GM21423 (cell line): ENCODE data around the gene JAZF1.
A peak's percentile ranks its signal among the peaks of the same experiment; 100 is the strongest.

Source experiments
- ATAC-seq: cut with Tn5 transposase; IDR thresholded peaks from one replicate; pipeline ENCODE4 v1.9.1; 2021; ENCODE audit warnings: mild to moderate bottlenecking, moderate library complexity; ENCODE audit not compliant: unreplicated experiment

The JAZF1 gene

GRCh38 chr7:28168393-28169158 lies 12.0 kb downstream of the JAZF1 start:
- ATAC-seq = no peak

GRCh38 chr7:28166982-28167715 lies 13.4 kb downstream of the JAZF1 start:
- no peak for ATAC-seq

- ATAC-seq = no peak
These were observed 14.3 kb downstream of the JAZF1 start for GRCh38 chr7:28165961-28166955.

GRCh38 chr7:28165261-28165660 lies 15.3 kb downstream of the JAZF1 start:
- ATAC-seq = no peak

- no peak for ATAC-seq
These were observed 16.6 kb downstream of the JAZF1 start for GRCh38 chr7:28163949-28164348.

- no peak for ATAC-seq
These were observed 19.3 kb downstream of the JAZF1 start for GRCh38 chr7:28161331-28161730.

GRCh38 chr7:28160551-28160991 lies 20.0 kb downstream of the JAZF1 start:
- ATAC-seq = no peak

GRCh38 chr7:28157831-28158416 lies 22.7 kb downstream of the JAZF1 start:
- no peak for ATAC-seq

GRCh38 chr7:28157076-28157745 lies 23.4 kb downstream of the JAZF1 start:
- no peak for ATAC-seq

GRCh38 chr7:28156401-28156800 lies 24.2 kb downstream of the JAZF1 start:
- no peak for ATAC-seq

- no peak for ATAC-seq
These were observed 24.6 kb downstream of the JAZF1 start for GRCh38 chr7:28155964-28156363.

- ATAC-seq = peak; percentile 81
These were observed 25.5 kb downstream of the JAZF1 start for GRCh38 chr7:28155019-28155660.

GRCh38 chr7:28152594-28152993 lies 28.0 kb downstream of the JAZF1 start:
- no peak for ATAC-seq

GRCh38 chr7:28151965-28152364 lies 28.6 kb downstream of the JAZF1 start:
- ATAC-seq = peak; percentile 29

GRCh38 chr7:28149291-28150101 lies 31.1 kb downstream of the JAZF1 start:
- no peak for ATAC-seq

- no peak for ATAC-seq
These were observed 34.7 kb downstream of the JAZF1 start for GRCh38 chr7:28145931-28146330.

GRCh38 chr7:28145090-28145626 lies 35.4 kb downstream of the JAZF1 start:
- ATAC-seq = no peak

GRCh38 chr7:28144266-28144665 lies 36.3 kb downstream of the JAZF1 start:
- ATAC-seq = no peak

GRCh38 chr7:28142650-28143049 lies 37.9 kb downstream of the JAZF1 start:
- no peak for ATAC-seq
